C1 segment of cervical spinal cord (tissue), 14 donors: Measurements from ENCODE around the gene PUSL1.

Experiments used
- DNase-seq, 14 donors: peaks; one replicate each; lab custom pipeline; 2025; lab: John Stamatoyannopoulos, UW

Gene PUSL1

DNA sequence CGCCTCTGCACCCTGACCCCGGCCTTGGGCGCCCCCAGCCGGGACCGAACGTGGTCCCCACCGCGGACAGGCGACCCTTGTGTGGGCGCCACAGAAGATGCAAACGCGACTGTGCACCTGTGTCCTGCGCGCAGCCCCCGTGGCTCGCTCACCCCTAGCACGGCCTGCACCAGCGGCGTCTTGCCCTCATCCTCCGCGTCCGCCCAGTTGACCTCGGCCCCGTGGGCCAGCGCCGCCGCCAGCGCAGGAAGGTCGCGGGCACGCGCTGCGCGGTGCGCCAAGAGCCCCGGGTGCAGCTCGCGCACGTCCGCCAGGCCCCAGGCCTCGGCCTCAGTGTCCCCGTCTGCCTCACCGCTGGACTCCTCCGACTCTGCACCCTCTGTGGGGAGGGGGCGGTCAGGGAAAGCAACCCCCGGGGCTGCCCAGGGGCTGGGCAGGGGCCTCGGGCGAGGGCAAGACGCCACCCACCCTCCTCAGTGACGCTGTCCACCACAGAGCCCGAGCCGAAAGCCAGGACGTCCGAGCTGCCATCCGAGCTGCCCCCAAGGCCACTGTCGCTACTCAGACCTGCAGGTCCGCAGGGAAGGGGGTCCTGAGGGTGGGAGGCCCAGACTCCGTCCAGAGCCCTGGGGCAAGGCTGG is 14.0 kb upstream of the PUSL1 start:
- DNase-seq: no peak

DNA sequence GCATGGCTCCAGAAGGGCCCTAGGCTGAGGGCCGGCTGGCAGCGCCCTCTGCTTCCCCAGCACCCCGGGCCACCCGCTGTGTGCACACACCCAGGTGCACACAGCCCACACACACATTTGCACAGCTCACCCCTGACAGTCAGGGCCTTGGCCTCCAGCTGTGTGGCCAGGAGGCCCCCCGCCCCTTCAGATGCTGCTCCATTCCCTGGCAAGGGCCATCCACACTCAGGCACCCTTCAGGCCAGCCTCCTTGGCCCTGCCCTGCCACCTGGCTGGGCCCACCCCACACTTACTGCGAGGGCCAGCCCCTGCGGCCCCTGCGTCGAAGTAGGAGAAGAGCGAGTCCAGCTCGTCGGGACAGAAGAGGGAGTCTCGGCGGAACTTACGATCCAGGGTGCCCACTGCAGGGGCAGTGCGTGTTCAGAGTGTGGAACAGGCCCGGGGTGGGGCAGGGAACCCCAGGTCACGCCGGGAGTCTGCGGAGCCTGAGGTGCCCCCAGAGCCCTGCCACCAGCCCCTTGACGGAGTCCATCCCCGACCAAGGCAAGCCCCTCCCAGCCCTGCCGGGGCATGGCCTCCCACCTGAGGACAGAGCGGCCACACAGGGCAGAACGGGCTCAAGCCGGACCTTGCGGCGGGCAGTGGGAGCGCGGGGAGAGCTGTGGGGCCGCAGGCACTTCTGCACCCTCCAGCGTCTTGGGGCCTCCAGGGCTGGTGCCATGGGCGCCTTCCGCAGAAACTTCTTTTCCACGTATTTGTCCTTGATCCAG is 13.1 kb upstream of the PUSL1 start:
- no peak for DNase-seq

GRCh38 chr1:1296070-1297061 is 12.0 kb upstream of the PUSL1 start:
- DNase-seq: no peak

DNA sequence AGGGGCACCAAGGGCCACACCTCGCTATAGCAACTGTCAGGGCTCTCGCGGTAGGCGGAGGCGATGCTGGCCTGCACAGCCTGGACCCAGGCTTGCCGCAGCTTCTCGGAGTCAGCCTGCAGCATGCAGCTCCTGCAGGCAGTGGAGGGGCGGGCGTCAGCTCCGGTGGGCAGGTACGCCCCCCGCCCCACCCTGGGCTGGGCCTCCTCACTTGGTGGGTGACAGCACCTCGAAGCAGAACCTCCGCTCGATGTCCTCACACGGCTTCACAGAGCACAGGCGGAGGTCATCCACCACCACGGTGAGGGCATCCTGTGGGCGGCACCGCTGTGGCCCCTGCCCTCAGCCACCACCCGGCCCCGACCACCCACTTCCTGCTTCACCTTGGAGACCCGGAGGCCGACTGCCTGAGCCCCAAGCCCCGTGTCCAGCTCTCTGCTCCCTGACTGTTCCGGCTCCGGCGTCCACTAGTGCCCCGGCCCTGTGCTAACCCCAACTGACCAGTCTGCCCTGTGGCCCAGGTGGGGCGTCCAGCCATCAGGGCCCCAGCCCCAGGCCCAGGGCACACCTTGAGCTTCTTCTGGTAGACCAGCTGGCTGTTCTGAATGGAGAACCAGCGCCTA is 10.5 kb upstream of the PUSL1 start:
- DNase-seq: no peak

GRCh38 chr1:1298861-1299685 is 9.3 kb upstream of the PUSL1 start:
- peak in 13 of 14 donors; percentile 42 to 94 (median 80) for DNase-seq

GRCh38 chr1:1299686-1300351 is 8.6 kb upstream of the PUSL1 start:
- DNase-seq: no peak

- no peak for DNase-seq
Observed at GRCh38 chr1:1300352-1300739, 8.1 kb upstream of the PUSL1 start.

DNA sequence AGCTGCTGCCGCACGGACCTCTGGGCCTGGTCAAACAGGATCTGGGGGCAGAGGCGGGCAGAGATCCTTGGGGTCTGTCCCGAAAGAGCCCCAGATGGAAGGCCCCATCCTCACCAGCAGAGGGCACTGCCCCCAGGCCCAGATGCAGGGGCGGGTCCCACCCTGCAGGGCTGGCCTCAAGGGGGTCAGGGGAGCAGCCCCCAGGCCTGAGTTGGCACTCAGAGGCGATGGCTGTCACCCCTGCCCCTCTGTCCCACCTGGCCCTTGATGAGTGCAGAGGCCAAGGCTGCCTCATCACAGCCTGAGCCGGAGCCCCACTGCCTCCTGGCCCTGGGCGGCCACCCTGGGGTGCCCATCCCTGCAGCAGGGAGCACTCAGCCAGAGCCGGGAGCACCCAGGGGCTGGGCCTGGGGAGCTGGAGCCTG is 6.4 kb upstream of the PUSL1 start:
- DNase-seq: no peak

GRCh38 chr1:1302951-1303509 is 5.4 kb upstream of the PUSL1 start:
- DNase-seq: no peak

GRCh38 chr1:1303736-1304135 is 4.7 kb upstream of the PUSL1 start:
- DNase-seq: peak in 1 of 14 donors; percentile 33

DNA sequence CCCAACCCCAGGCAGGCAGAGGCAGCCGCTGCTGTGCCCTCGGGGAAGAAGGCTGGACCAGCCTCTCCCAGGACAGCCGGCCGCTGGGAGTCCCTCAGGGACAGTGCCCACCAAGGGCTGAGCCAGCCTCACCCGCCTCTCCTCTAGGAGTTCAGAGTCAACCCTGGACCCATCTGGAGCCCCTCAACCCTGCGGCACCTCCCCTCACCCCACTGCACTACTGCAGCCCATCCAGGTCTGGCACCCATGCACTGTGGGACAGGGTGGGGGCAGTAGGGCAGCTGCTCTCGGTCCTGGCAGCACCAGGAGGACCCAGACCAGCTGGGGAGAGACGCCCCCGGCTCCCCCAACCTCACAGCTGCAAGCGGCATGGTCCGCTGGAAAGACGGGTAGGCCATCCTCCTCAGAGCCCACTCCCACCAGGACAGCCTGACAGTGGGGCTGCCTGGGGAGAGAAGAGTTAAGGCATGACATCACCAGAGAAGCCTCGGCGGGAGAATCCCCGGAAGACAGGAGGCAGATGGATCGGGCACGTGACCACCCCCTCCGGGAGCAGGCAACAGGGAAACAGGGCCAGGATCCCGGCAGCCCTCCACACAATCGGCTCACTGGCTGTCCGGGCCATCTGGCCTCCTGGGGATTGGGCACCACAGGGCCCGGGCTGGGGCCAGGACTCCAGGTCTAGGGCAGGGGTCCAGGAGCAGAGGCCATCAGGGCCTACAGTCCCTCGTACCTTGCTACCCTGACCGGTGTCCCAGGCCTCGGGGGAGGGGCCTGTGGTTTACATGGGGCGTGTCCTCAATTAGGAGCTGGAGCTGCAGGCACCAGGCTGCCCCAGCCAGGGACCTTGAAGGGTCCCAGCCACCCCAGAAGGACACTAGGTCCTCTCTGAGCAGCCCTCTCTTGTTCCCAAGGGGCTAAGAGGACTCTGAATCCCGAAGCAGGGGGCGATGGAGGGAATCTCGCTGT is 3.8 kb upstream of the PUSL1 start:
- DNase-seq: peak; percentile 59 to 93 (median 88)

DNA sequence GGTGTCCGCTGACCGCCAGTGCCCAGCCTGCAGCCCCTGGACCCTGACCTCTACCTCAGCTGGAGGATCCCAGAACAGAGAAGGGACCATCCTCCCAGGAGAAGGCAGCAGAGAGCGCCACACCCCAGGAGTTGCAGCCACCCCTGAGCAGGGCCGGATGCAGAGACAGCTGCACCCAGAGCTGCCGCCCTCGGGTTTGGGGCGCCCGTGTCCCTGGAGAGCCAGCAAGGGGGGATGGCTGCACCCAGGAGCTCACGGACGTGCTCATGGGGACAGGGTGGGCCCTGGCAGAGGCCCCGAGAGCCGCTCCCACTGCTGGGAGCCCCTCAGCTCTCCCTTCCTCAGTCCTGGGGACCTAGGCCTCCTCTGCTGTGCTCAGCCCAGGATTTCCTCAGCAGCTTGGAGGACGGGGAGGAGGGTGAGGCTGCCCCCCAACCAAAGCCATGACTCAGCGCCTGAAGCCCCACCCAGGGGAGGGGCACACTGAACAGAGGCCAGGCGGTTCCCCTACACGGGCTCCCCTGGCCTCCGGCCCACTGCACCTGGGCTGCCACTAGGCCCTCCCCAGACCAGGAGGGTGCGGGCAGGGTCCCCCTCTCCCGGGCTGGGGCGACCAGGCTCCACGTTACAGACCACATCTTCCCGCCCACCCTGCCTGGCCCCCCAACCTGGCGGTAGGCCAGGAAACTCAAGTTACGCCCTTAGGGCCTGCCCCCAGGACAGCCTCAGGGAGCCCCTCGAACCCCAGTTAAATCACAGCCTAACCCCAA is 2.9 kb upstream of the PUSL1 start:
- peak in 7 of 14 donors; percentile 26 to 77 (median 42) for DNase-seq

GRCh38 chr1:1306070-1306660 is 2.2 kb upstream of the PUSL1 start:
- DNase-seq: peak in 1 of 14 donors; percentile 19

- no peak for DNase-seq
Observed at GRCh38 chr1:1306661-1307260, 1.6 kb upstream of the PUSL1 start.

GRCh38 chr1:1307261-1307922 is 1.0 kb upstream of the PUSL1 start:
- peak in 3 of 14 donors; percentile 44 to 58 (median 49) for DNase-seq

DNA sequence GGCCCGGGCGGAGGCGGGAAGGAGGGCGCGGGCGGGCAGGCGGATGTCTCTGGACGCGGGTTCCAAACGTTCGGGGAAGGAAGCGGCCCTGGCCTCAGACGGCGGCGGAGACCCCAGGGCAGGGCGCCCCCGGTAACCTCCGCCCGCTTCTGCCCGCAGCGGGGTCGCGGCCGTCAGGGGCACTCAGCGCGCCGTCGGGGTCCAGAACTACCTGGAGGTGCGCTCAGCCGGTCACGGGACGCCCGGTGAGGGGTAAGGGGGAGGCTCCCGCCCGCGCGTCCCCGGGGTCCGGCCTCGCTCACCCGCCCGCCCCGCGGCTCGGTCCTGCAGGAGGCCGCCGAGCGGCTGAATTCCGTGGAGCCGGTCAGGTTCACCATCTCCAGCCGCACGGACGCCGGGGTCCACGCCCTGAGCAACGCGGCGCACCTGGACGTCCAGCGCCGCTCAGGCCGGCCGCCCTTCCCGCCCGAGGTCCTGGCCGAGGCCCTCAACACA is 406 bp downstream of the PUSL1 start:
- peak in 1 of 14 donors; percentile 32 for DNase-seq
